ENCODE results near the gene ESAM.
A peak's percentile ranks its signal among the peaks of the same experiment; 100 is the strongest.

Gene ESAM, protein sequence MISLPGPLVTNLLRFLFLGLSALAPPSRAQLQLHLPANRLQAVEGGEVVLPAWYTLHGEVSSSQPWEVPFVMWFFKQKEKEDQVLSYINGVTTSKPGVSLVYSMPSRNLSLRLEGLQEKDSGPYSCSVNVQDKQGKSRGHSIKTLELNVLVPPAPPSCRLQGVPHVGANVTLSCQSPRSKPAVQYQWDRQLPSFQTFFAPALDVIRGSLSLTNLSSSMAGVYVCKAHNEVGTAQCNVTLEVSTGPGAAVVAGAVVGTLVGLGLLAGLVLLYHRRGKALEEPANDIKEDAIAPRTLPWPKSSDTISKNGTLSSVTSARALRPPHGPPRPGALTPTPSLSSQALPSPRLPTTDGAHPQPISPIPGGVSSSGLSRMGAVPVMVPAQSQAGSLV

DNA sequence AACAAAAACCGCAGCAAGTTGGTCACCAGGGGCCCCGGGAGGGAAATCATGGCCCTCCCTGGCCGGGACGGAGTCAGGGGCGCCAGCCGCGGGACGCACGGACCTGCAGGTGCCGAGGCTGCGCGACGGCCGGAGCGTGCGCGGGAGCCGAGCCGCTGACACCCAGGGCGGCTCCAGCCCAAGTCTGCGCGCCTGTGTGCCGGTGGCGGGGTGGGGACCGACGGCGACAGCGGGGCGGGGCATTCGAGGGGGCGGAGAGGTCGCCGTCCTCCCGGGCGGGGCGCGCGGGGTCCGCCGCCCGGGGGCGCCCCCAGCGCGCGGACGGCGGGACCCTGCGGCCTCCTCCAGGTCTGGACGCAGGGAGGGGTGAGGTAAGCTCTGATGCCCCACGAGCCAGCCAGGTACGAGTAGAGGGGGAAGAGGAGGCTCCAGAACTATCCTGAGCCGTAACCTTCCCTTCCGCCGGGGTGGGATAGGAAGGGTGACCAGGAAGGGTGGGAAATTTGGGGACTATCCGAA is at the start of gene ESAM:
ESAM (minus strand) TSS at position 186 of the 519 bp plus-strand sequence; CDS start at position 50, 136 bp downstream.
- peak within 1 kb of the TSS; percentile 81 for H3K27ac ChIP-seq
- TF ChIP-seq, protein P1, sequence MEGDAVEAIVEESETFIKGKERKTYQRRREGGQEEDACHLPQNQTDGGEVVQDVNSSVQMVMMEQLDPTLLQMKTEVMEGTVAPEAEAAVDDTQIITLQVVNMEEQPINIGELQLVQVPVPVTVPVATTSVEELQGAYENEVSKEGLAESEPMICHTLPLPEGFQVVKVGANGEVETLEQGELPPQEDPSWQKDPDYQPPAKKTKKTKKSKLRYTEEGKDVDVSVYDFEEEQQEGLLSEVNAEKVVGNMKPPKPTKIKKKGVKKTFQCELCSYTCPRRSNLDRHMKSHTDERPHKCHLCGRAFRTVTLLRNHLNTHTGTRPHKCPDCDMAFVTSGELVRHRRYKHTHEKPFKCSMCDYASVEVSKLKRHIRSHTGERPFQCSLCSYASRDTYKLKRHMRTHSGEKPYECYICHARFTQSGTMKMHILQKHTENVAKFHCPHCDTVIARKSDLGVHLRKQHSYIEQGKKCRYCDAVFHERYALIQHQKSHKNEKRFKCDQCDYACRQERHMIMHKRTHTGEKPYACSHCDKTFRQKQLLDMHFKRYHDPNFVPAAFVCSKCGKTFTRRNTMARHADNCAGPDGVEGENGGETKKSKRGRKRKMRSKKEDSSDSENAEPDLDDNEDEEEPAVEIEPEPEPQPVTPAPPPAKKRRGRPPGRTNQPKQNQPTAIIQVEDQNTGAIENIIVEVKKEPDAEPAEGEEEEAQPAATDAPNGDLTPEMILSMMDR (conservative IDR thresholded peaks at IDR 0.05) = no peak

DNA sequence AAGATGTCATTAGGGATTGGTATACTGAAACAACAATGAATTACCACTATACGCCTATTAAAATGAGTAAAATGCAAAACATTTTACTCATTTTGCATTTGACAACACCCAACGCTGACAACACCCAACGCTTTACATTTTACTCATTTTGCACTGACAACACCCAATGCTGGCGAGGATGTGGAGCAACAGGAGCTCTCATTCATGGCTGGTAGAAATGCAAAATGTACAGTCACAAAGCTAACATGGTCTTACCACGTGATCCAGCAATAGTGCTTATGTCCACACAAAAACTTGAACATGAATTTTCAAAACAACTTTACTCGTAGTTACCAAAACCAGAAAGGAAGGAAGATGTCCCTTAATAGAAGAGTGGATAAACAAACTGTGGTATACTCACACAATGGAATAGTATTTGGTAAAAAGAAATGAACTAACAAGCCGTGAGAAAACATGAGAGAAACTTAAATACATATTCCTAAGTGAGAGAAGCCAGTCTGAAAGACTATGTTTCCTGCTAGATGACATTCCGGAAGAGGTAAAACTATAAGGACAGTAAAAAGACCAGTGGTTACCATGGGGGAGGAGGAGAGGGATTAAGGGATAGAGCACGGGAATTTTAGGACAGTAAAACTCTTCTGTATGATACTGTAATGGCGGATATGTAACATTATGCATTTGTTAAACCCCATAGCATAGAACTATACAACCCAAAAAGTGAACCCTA is 49.5 kb upstream of the ESAM start:
- no peak overlapping the region for H3K27ac ChIP-seq
- TF ChIP-seq, protein P1 (conservative IDR thresholded peaks at IDR 0.05) = no peak

DNA sequence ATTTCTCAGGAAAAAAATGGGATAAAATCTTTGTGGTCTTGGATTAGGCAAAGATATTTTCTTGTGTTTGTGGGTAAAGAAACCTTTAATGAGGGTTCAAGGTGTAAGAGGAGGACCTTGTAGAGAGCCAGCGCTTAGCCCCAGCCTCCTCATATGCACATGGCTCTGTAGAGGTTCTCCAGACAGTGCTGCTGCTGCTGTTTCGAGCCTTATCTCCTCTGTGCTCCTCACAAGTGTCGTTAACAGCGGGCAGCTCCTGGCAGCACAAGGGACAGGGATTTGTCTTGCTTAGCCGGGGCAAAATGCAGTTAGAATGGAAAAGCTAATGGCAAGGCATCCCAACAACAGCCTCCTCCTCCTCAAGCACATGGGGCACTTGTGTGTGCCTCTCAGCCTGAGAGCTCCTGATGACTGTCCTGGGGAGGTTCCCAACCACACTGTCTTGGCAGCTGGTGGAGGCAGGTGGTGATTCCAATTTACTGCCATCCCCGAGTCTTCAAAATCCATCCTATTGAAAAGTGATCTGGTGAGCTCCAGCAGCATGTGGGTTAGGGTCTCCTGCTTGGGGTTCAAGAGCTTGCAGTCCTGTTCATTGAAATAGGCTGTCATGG is 45.7 kb upstream of the ESAM start:
- TF ChIP-seq, protein P1 (conservative IDR thresholded peaks at IDR 0.05) = no peak
- no peak overlapping the region for H3K27ac ChIP-seq

DNA sequence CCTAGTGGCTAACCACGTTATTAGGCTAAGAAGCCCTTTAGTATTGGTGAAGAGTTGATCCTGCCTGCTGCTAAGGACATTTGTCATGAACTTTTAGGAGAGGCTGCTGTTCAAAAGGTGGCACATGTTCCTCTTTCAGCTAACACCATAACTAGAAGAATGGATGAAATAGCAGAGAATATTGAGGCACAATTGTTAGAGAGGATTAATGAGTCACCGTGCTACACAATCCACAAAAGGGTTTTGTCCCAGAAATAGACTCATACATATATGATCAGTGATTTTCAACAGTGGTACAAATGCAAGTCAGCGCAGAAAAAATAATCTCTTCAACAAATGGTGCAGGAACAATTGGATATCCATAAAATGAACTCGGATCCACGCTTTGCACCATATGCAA is 45.1 kb upstream of the ESAM start:
- H3K27ac ChIP-seq = no peak overlapping the region
- TF ChIP-seq, protein P1 (conservative IDR thresholded peaks at IDR 0.05) = no peak

DNA sequence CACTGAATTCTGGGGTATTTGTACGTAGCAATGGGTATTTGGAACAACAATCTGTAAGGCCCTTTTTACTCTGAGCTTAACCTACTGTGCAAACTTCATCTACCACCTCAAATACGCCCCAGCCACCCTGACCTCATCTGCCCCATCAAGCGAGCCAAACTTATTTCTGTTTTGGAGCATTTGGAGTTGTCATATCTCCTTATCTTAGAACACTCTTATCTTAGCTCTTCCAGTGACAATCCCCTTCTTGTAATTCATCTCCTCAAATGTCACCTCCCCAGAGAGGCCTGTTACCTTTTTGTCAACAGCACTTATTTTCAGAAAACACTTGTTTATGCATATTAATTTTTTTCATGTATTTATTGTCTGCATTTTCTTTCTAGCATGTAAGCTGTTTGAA is 42.8 kb upstream of the ESAM start:
- TF ChIP-seq, protein P1 (conservative IDR thresholded peaks at IDR 0.05) = no peak

DNA sequence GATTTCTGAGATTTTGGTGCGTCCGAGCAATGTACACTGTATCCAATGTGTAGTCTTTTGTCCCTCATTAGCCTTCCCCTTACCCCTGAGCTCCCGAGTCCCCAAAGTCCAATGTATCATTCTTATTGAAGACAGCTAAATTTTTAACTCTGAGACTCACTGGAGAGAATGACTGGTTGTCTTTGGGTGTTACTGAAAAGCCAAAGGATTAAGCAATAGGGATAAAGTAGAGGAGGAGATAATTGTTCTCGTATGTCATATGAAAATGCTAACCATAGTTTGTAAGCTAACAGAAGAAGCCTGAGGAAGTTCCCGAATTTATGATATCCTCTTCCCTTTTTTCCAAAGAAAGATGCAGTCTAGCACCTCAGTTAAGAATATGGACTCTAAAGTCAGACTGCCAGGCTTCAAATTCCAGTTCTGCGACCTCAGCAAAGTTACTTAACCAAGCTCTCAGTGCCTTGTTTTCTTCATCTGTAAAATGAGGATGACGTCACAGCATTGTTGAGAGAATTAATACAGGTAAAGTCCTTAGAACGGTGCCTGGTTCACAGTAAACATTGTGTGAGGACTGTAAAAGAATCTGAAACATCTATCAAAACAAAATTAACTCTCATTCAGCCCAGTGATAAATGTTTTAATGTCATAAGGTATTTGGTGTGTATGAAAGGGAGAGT is 39.7 kb upstream of the ESAM start:
- peak overlapping the region; percentile 98 for H3K27ac ChIP-seq
- TF ChIP-seq, protein P1 (conservative IDR thresholded peaks at IDR 0.05) = no peak

More for the DNA sequence above, 42.8 kb upstream of the ESAM start:
- no peak overlapping the region for H3K27ac ChIP-seq

All from VCaP (cell line).